Neural cell (in vitro differentiated cells): ENCODE results near the gene PPIF. TPM values are rescaled to one million over a fixed set of nuclear protein-coding genes. Genes with fewer than 3 reads are reported as not detected.
A peak's percentile ranks its signal among the peaks of the same experiment; 100 is the strongest.

Source experiments
- H2AFZ ChIP-seq: fragments of 200-600, 300-800 bp; sonication (generic), shearing (Covaris generic); 2 replicates; pipeline ENCODE4 v1.6.0; 2014; ENCODE audit warnings: low read depth, mild to moderate bottlenecking, antibody characterized with exemption, low read length, moderate library complexity
- H3F3A ChIP-seq: fragments of 200-600 bp; shearing (Covaris generic); 2 replicates; pipeline ENCODE4 v1.6.1; 2016; ENCODE audit warnings: mild to moderate bottlenecking, moderate library complexity, mixed read lengths, antibody characterized with exemption, low read length; ENCODE audit not compliant: insufficient read depth, poor library complexity, severe bottlenecking
- H3K27ac ChIP-seq: fragments of 200-600, 300-800 bp; sonication (generic), shearing (Covaris generic); 2 replicates; pipeline ENCODE4 v1.5.1; 2014; ENCODE audit warnings: mild to moderate bottlenecking, low read length, moderate library complexity
- H3K27me3 ChIP-seq: fragments of 300-800, 200-600 bp; sonication (generic), shearing (Covaris generic); 2 replicates; pipeline ENCODE4 v1.6.0; 2014; ENCODE audit warnings: mild to moderate bottlenecking, low read depth, low read length, moderate library complexity; ENCODE audit not compliant: insufficient read depth
- H3K36me3 ChIP-seq: fragments of 300-800, 200-600 bp; sonication (generic), shearing (Covaris generic); 2 replicates; pipeline ENCODE4 v1.5.1; 2014; ENCODE audit warnings: mild to moderate bottlenecking, antibody characterized with exemption, low read length, moderate library complexity; ENCODE audit not compliant: insufficient read depth
- H3K4me2 ChIP-seq: fragments of 300-800, 200-600 bp; sonication (generic), shearing (Covaris generic); 2 replicates; pipeline ENCODE4 v1.6.0; 2014; ENCODE audit warnings: mild to moderate bottlenecking, low read length
- H3K4me3 ChIP-seq: fragments of 300-800, 200-600 bp; sonication (generic), shearing (Covaris generic); 2 replicates; pipeline ENCODE4 v1.5.1; 2014; ENCODE audit warnings: mild to moderate bottlenecking, low read length, moderate library complexity
- H3K79me2 ChIP-seq: fragments of 200-600 bp; shearing (Covaris generic); replicated peaks from 2 replicates; pipeline ENCODE4 v1.6.0; 2014; ENCODE audit warnings: mild to moderate bottlenecking, low read length, moderate library complexity; ENCODE audit not compliant: insufficient read depth
- H3K9ac ChIP-seq: fragments of 300-800, 200-600 bp; sonication (generic), shearing (Covaris generic); 2 replicates; pipeline ENCODE4 v1.6.1; 2016; ENCODE audit warnings: mild to moderate bottlenecking, low read length, mixed read lengths
- H3K9me2 ChIP-seq: fragments of 200-600 bp; shearing (Covaris generic); 2 replicates; pipeline ENCODE4 v1.6.1; 2016; ENCODE audit warnings: mild to moderate bottlenecking, low read length, mixed read lengths; ENCODE audit not compliant: insufficient read depth
- H3K9me3 ChIP-seq: fragments of 200-600, 300-800 bp; sonication (generic), shearing (Covaris generic); 2 replicates; pipeline ENCODE4 v1.6.1; 2016; ENCODE audit warnings: mild to moderate bottlenecking, mixed run types, low read length, moderate library complexity, mixed read lengths
- H4K20me1 ChIP-seq: fragments of 200-600 bp; shearing (Covaris generic); 2 replicates; pipeline ENCODE4 v1.6.1; 2016; ENCODE audit warnings: mild to moderate bottlenecking, mixed run types; ENCODE audit not compliant: insufficient read depth
- EP300 ChIP-seq: fragments of 450-650 bp; conservative IDR thresholded peaks from 2 replicates; pipeline ENCODE4 v1.6.1; 2014; ENCODE audit warnings: antibody characterized with exemption, mild to moderate bottlenecking, moderate library complexity; ENCODE audit not compliant: poor library complexity, severe bottlenecking
- EZH2 ChIP-seq: fragments of 200-600, 300-800 bp; shearing (Covaris generic), sonication (generic); IDR thresholded peaks from 2 replicates; pipeline ENCODE4 v1.6.1; 2014; ENCODE audit warnings: antibody characterized with exemption, low read length, borderline replicate concordance, mild to moderate bottlenecking; ENCODE audit not compliant: insufficient read depth, poor library complexity, severe bottlenecking
- MXI1 ChIP-seq: fragments of 450-650 bp; conservative IDR thresholded peaks from 2 replicates; pipeline ENCODE4 v1.6.1; 2014; ENCODE audit warnings: antibody characterized with exemption, mild to moderate bottlenecking; ENCODE audit not compliant: poor library complexity, severe bottlenecking
- POLR2AphosphoS5 ChIP-seq: IDR thresholded peaks from 2 replicates; pipeline ENCODE4 v1.6.1; 2012
- RAD21 ChIP-seq: fragments of 450-650 bp; conservative IDR thresholded peaks from 2 replicates; pipeline ENCODE4 v1.6.1; 2014; ENCODE audit warnings: antibody characterized with exemption, mild to moderate bottlenecking, moderate library complexity
- SMC3 ChIP-seq: fragments of 450-650 bp; conservative IDR thresholded peaks from 2 replicates; pipeline ENCODE4 v1.6.1; 2014; ENCODE audit warnings: antibody characterized with exemption, mild to moderate bottlenecking, moderate library complexity; ENCODE audit not compliant: poor library complexity
- TAF1 ChIP-seq: IDR thresholded peaks from 2 replicates; pipeline ENCODE4 v1.6.1; 2012; ENCODE audit warnings: low read depth
- polyA plus RNA-seq: library from polyadenylated mRNA; depleted of rRNA; stranded (reverse); fragments of >200 nt; gene quantifications from 2 replicates; pipeline ENCODE4 v1.2.3, GENCODE V29; 2014
- TF ChIP-seq, protein P1 (sequence below): fragments of 450-650 bp; IDR thresholded peaks from 2 replicates; pipeline ENCODE4 v1.5.1; 2014; ENCODE audit warnings: antibody characterized with exemption, mild to moderate bottlenecking, moderate library complexity; ENCODE audit not compliant: poor library complexity, severe bottlenecking
- TF ChIP-seq, protein P2 (sequence below): IDR thresholded peaks from 2 replicates; pipeline ENCODE4 v1.6.1; 2012; ENCODE audit warnings: borderline replicate concordance

PPIF gene
- polyA plus RNA-seq, 1 donor from 2014 or later = 13.6 TPM

DNA sequence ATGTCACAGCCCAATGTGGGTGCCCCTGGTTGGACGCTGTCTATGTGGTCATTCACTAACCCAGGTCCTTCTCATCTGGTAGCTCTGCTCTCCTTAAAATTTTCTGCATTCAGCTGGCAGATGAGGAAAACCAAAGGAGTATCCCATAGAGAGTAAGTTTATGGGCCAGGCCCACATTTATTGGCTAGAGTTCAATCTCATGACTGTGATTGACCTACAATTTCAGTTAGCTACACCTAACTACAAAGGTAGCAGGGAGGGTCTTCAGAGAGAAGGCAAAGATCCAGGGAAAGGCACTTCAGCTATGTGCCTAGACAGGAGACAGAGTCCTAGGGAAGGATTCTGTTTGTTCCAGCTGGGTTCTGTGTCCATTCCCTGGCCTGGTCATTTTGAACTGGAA is 23.7 kb upstream of the PPIF start:
- Histone ChIP-seq H2AFZ (no peak overlapping the region), H4K20me1 (no peaks in the 10 kb centered on the region), H3F3A (no peaks in the 10 kb centered on the region), H3K9me3 (no peaks in the 10 kb centered on the region), H3K27me3 (no peaks in the 10 kb centered on the region), H3K9me2 (no peaks in the 10 kb centered on the region), H3K4me2 (no peak overlapping the region), H3K27ac (no peak overlapping the region), H3K4me3 (no peak overlapping the region), H3K9ac (no peak overlapping the region), H3K36me3 (no peaks in the 10 kb centered on the region), H3K79me2 (no peaks in the 10 kb centered on the region)
- TF ChIP-seq MXI1 = no peak
- no peak for TF ChIP-seq TAF1
- TF ChIP-seq, protein P1, sequence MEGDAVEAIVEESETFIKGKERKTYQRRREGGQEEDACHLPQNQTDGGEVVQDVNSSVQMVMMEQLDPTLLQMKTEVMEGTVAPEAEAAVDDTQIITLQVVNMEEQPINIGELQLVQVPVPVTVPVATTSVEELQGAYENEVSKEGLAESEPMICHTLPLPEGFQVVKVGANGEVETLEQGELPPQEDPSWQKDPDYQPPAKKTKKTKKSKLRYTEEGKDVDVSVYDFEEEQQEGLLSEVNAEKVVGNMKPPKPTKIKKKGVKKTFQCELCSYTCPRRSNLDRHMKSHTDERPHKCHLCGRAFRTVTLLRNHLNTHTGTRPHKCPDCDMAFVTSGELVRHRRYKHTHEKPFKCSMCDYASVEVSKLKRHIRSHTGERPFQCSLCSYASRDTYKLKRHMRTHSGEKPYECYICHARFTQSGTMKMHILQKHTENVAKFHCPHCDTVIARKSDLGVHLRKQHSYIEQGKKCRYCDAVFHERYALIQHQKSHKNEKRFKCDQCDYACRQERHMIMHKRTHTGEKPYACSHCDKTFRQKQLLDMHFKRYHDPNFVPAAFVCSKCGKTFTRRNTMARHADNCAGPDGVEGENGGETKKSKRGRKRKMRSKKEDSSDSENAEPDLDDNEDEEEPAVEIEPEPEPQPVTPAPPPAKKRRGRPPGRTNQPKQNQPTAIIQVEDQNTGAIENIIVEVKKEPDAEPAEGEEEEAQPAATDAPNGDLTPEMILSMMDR = no peak
- no peak for TF ChIP-seq EZH2
- TF ChIP-seq POLR2AphosphoS5 = no peak
- TF ChIP-seq RAD21 = no peak
- TF ChIP-seq, protein P2, sequence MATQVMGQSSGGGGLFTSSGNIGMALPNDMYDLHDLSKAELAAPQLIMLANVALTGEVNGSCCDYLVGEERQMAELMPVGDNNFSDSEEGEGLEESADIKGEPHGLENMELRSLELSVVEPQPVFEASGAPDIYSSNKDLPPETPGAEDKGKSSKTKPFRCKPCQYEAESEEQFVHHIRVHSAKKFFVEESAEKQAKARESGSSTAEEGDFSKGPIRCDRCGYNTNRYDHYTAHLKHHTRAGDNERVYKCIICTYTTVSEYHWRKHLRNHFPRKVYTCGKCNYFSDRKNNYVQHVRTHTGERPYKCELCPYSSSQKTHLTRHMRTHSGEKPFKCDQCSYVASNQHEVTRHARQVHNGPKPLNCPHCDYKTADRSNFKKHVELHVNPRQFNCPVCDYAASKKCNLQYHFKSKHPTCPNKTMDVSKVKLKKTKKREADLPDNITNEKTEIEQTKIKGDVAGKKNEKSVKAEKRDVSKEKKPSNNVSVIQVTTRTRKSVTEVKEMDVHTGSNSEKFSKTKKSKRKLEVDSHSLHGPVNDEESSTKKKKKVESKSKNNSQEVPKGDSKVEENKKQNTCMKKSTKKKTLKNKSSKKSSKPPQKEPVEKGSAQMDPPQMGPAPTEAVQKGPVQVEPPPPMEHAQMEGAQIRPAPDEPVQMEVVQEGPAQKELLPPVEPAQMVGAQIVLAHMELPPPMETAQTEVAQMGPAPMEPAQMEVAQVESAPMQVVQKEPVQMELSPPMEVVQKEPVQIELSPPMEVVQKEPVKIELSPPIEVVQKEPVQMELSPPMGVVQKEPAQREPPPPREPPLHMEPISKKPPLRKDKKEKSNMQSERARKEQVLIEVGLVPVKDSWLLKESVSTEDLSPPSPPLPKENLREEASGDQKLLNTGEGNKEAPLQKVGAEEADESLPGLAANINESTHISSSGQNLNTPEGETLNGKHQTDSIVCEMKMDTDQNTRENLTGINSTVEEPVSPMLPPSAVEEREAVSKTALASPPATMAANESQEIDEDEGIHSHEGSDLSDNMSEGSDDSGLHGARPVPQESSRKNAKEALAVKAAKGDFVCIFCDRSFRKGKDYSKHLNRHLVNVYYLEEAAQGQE = no peak
- no peak for TF ChIP-seq SMC3
- no peak for TF ChIP-seq EP300

DNA sequence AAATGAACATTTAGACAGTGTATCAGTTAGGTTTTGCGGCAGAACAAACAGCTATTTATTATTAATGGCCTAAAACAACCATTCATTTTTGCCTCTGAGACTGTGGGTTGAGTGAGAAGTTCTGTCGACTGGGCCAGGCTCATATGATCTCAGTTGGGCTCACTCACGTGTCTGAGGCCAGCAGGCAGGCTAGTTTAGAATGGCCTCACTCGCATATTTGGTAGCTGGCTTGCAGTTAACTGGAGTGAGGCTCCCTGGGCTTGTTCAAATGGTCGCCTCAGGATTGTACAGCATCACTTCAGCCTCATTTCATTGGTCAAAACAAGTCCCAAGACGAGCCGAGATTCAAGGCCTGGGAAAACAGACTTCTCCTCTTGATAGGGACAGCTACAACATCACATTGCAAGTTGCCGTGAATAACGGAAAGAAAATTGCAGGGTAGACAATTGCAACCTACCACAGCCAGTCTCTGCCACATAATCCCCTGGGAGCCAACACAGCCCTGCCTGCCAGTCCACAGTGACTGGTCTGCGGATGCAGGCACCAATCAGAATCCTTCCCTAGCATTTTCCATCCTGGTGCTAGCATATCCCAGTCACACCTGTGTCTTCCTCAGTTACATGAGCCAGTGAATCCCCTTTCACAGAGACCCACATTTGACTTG is 23.1 kb upstream of the PPIF start:
- Histone ChIP-seq H2AFZ (no peak overlapping the region), H3F3A (no peaks in the 10 kb centered on the region), H3K4me3 (no peak overlapping the region), H3K27ac (no peak overlapping the region), H3K9ac (no peak overlapping the region), H4K20me1 (no peaks in the 10 kb centered on the region), H3K79me2 (no peaks in the 10 kb centered on the region), H3K4me2 (no peak overlapping the region), H3K9me2 (no peaks in the 10 kb centered on the region), H3K9me3 (no peaks in the 10 kb centered on the region), H3K27me3 (no peaks in the 10 kb centered on the region), H3K36me3 (no peaks in the 10 kb centered on the region)
- no peak for TF ChIP-seq TAF1
- peak; percentile 37 for TF ChIP-seq POLR2AphosphoS5
- no peak for TF ChIP-seq MXI1
- TF ChIP-seq SMC3 = no peak
- TF ChIP-seq RAD21 = no peak
- TF ChIP-seq EZH2 = no peak
- TF ChIP-seq, protein P1 = no peak
